ENCODE data around the gene PRDX4.

DNA sequence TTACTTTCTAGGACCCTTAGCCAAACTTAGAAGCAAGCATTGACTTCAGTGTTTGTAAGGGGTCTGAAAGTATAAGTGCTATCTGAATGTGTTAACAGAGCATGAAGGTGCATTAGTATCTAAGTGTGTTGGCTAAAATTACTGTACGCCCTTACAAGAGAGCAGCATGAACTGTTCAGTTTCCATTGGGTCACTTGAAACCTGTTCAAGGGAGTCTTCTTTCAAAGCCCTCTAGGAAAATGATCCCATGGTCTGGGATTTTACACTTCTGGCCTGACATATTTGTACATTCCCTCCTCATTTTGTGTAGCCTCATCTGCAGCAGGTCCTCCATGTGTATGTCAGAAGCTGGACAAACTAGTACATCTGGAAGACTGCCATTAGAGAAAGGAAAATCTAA lies 3.2 kb downstream of the PRDX4 start:
- TF ChIP-seq NBN (IDR thresholded peaks at IDR 0.05) (no peak), ZBED1 (IDR thresholded peaks at IDR 0.05; ENCODE audit: borderline replicate concordance) (no peak), SMARCA5 (IDR thresholded peaks at IDR 0.05) (no peak), MTA3 (IDR thresholded peaks at IDR 0.05; ENCODE audit: borderline replicate concordance, low read length) (no peak)

Data from GM12878 (cell line).